Skeletal muscle cell (primary cell): Measurements from ENCODE around the gene CCDC88C.
"Not testable (repeated sequence)": the region's sequence is repeated elsewhere in the genome, so short reads cannot be mapped to it uniquely, and the experiment has no call there.

Source experiments
- DNase-seq: peaks from one replicate; pipeline ENCODE4 v3.0.0-alpha.2; 2010; ENCODE audit warnings: low read depth
- H3K4me3 ChIP-seq: 2 replicates; pipeline ENCODE4 v1.5.1; 2011; ENCODE audit warnings: low read depth, mild to moderate bottlenecking, control low read depth, low read length, moderate library complexity

Gene CCDC88C

DNA sequence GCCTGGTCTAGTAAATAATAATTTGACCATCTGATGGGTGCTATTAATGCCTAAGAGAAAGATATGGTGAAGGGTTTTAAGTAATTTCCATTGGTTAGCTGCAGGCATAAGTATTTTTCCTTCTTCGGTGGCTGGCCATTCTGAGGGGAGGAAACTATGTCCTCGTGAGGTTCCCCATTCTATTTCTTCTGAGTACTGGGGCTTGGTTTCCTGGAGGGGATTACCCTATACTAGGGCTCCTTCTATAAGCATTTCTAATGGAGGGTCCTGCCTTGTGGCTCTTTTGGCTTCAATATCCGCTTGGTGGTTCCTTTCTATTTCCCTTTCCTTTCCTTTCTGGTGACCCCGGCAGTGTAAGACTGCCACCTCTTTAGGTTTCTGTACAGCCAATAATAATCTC is 191.3 kb downstream of the CCDC88C start:
- not testable (repeated sequence) for DNase-seq, H3K4me3 ChIP-seq

GRCh38 chr14:91225025-91225424 is 192.6 kb downstream of the CCDC88C start:
- H3K4me3 ChIP-seq, result no peak overlapping the region

GRCh38 chr14:91223028-91223783 is 194.4 kb downstream of the CCDC88C start:
- no peak for DNase-seq
- H3K4me3 ChIP-seq, result no peak overlapping the region

More at GRCh38 chr14:91225025-91225424, 192.6 kb downstream of the CCDC88C start:
- DNase-seq, result no peak
